HPDE6-E6E7 (cell line): ENCODE data around the gene SDK2.

Experiments used
- DNase-seq: peaks from one replicate; pipeline ENCODE4 v3.0.0; 2011; ENCODE audit warnings: missing footprints; ENCODE audit errors: extremely low spot score

SDK2 gene

DNA sequence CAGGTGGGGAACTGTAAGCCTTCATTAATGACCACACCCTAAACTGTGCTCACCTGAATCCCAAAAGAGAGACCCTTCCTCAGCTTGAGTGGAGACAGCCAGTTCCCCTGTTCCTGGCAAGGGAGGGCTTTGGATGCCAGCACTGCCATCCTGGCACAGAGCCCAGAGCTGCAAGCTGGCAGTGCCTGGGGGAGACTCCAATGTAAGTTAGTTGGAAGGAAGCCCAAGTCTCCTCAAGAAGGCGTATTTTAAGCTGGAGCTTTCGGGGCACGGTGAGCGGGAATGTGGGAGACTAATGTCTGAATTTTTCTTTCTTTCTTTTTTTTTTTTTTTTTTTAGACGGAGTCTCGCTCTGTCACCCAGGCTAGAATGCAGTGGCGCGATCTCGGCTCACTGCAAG is 337.1 kb downstream of the SDK2 start:
- no peak for DNase-seq

DNA sequence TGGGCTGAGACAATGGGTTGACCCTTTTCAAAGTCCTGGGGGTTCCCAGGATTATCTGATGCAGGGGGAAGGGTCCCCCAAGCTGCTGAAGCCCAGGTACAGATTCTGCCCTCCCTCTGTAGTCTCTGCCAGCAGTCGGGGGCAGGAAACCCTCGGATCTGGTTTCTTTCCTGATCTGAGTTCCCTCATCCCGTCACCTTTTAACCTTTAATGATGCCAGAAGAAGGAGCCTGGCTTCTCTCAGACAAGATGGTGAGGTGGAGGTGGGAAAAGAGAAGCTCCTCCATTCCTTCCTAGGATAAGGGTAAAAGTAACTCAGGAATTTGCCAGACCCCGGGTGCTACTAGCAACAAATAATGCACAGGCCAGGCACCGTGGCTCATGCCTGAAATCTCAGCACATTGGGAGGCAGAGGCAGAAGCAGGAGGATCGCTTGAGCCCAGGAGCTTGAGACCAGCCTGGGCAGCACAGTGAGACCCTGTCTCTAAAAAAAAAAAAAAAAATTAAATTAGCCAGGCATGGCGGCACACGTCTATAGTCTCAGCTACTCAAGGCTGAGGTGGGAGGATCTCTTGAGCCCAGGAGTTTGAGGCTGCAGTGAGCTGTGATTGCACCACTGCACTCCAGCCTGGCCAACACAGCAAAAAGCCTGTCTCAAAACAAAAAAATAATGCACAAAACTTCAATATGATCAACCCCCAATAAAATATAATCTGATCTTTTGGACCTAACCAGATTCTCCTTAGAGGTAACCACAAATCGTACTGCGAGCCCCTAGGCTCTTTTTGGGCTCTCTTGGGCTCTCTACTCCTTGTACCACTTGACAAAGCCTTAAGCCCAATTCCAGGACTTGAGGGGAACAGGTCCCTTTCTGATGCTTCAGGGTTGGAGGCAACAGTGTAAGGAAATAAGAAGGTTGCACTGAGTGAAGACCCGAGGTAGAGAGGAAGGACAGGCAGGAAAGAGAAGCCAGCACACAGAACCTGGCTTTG is 338.1 kb downstream of the SDK2 start:
- DNase-seq = no peak

GRCh38 chr17:73304971-73305812 is 339.1 kb downstream of the SDK2 start:
- no peak for DNase-seq

GRCh38 chr17:73304438-73304837 is 339.8 kb downstream of the SDK2 start:
- no peak for DNase-seq

GRCh38 chr17:73302189-73302588 is 342.1 kb downstream of the SDK2 start:
- no peak for DNase-seq

DNA sequence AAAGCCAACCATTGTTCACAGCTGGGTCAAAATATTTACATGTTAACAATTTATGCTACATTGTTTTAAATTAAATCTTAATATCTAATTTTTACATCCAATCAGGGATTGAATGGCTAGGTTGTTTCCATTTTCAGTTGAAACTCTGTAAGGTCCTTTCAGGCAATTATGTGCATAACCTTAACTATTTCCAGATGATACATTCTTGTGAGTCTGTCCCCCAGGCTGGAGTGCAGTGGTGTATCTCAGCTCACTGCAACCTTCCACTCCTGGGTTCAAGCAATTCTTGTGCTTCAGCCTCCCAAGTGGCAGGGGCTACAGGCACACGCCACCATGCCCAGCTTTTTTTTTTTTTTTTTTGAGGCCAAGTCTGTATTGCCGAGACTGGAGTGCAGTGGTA is 342.9 kb downstream of the SDK2 start:
- no peak for DNase-seq

DNA sequence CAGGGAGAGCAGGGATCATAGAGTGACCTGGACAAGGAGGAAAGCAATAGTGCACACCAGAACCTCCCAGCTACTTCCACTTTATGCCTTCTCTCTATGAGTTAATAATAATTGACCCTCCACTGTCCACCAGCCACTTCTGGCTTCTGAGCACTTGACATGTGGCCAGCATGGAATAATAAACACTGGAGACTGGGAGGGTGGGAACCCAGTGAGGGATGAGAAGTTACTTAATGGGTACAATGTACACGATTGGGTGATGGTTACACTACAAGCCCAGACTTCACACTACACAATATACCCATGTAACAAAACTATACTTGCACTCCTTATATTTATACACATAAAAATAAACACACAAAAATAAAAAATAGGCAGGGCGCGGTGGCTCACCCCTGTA is 343.9 kb downstream of the SDK2 start:
- DNase-seq = no peak

DNA sequence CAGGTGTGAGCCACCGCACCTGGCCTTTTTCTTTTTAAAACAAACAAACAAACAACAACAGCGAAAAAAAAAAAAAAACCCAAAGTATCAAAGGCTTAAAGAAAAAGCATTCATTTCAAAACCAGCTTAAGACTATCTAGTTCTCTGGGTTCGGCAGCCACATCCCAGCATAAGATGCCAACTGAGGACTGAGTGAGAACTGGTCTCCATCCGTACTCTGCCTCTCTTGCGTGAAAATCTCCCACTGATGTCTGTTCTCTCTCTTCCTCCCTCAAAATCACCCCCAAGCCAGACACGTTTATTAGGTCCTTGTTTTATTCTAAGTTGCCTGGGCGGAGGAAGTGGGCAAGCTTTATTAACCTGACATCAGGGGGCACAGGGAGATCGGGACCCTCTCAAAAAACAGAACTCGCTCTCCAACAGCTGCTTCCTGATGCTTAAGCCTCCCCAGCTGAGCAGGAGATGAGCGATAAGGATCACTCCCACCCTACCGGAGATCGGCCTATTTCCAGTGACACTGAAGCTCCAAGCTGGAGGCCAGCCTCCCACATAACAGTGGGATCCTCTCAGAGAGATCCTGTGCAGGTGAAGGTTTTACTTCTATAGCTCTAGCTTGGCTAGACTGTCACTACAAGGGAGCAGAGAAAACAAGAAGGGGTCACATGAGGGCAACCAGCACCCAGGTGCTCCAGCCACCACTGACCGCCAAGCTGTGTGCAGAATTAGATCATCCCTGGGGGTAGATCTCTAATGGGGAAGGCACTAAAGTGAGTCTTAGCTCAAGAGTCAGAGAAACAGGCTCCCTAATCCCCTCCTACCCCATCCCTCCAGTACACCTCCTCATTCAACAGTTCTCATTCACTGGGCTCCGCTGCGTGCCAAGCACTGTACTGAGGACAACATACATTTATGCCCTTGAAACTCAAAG is 346.0 kb downstream of the SDK2 start:
- DNase-seq = no peak

- DNase-seq = peak; percentile 70
Observed at GRCh38 chr17:73293480-73293911, 350.7 kb downstream of the SDK2 start.

DNA sequence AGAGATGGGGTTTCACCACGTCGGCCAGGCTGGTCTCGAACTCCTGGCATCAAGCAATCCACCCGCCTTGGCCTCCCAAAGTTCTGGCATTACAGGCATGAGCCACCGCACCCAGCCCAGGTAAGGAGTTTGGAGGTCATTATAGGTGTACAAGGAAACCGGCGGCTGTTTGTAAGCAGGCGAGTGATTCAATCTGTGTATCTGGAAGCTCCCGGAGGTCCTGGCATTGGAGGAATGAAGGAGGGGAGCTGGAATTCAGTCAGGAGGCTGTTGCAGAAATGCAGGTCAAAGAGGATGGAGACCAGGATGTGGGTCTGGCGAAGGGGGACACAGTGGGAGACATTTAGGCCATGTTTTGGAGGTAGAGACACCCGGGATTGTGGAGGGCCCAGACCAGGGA is 351.2 kb downstream of the SDK2 start:
- DNase-seq = no peak

DNA sequence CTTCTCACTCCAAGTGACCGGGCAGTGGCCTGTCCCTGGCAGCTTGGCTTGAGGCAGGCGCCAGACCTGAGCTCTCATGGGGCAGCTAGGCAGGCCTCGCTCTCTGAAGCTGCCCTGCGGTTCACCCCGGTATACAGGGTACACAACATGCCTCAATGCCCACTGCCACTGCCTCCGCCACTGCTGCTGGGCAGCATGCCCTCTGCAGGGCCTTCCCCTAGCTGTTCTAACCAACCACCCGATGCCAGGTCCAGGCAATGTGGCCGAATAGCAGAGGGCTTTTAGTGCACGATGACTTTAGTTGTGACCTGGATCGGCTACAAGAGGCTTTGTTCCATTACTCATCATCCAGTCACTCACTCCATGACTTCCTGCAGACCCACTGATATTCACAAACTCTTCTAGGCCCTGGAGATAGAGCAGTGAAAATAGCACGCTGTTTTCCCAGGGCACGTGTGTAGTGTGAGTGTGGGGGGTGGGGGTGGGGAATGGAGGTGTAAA is 352.2 kb downstream of the SDK2 start:
- no peak for DNase-seq

GRCh38 chr17:73291260-73291801 is 352.9 kb downstream of the SDK2 start:
- DNase-seq = peak; percentile 66

- no peak for DNase-seq
Observed at GRCh38 chr17:73290399-73291259, 353.6 kb downstream of the SDK2 start.

DNA sequence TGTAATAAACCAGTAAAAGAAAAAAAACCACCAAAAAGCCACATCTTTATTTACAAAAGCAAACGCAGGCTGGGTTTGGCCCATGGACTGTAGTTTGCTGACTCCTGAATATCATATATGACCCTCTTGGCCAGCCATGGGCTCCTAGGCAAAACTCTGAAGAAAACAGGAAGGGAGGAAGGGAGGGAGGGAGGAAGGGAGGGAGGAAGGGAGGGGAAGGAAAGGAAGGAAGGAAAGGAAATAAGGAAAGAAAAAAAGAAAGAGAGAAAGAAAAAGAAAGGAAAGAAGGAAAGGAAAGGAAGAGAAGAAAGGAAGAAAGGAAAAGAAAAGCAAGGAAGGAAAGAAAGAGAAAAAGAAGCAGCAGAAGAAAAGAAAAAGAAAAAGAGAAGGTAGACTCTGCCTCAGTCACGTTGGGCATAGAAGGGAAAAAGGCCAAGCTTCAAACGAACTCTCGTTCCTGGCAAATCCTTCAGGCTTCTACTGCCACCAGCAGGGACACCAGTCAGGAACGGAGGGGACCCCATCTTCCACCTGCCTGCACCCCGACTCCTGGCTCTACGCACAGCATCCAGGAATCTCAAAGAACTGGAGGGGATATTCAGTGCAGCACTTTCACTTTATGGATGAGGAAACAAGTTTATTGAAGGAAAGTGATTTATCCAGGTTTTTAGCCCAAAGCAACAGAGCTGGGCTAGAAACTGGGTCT is 354.5 kb downstream of the SDK2 start:
- no peak for DNase-seq

DNA sequence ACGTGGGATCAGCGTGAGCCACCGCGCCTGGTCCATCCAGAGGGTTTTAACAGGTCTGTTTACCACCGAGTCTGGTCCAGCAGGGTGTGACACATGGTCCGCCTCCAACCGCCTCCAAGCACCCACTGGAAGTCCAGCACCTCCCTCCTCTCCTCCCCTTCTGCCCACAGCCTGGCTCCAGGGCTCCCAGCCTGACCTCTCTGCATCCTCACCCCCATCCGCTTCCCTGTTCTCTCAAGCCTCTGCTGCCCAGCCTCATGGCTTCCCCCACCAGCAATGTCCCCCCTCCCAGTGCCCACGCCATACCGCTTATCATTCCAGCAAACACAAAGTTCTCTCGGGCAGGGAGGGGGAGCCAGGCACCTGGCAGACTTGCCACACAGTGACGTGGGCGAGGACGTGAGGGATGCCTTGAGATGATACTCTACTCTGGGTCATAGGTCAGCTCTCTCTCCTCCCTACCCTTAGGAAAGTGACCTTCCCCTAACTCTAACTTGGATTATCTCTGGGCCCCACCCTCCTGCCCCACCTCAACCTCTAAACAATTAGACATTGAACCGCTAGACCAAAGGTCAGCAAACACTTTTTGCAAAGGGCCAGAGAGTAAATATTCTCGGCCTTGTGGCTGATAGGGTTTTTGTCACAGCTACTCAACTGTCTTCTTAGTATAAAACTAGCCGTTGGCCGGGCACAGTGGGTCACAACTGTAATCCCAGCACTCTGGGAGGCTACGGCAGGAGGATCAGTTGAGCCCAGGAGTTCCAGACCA is 355.5 kb downstream of the SDK2 start:
- DNase-seq = no peak

GRCh38 chr17:73286863-73287296 is 357.4 kb downstream of the SDK2 start:
- no peak for DNase-seq

DNA sequence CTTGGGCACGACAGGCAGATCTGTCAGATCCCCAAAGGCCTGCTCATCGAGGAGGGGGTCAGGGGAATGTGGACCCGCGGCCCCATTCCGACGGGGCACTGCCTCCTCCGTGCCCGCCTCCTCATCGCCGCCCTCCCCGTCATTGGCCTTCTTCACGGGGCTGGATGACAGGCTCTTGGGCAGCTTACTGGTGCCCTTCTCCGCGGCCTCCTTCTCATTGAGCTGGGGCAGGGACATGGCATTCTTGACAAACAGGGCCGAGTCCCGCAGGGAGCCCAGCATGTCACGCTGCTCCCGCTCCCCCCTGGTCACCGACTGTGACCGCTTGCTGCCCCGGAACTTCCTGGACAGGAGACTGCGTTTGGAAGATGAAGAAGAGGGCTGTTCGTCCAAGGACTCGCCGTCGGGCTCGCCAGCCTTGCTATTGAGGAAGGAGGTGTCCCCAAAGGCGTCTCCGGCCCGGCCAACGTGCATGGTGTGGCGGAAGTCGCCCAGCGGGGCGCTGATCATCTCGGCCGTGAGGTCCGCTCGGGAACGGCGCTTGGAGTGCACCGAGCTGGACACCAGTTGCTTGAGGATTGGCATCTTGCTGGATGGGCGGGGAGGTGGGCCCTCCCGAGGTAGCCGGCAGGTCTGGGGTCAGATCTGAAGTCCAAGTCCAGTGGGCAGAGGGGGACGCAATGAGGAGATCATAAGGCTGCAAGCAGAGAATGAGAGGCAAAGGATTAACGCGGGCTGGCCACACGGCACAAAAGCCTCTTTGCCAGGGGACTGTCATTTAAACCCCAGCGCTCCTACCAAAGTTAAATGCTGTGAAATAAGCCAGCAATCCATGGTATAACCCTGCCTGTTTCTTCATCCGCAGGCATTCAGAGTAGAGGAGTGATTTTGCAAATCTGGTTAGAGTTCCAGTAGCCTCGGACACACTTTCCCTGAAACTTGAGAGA is 358.1 kb downstream of the SDK2 start:
- DNase-seq = no peak

GRCh38 chr17:73285603-73285908 is 358.7 kb downstream of the SDK2 start:
- no peak for DNase-seq
